CD14-positive monocyte (primary cell): ENCODE measurements around the gene ZNF594. TPM values are rescaled to one million over a fixed set of nuclear protein-coding genes. Genes with fewer than 3 reads are reported as not detected.

Experiments
- DNase-seq, 3 donors: peaks; one replicate each; pipeline ENCODE4 v3.0.0-alpha.2; 2011 to 2022
- H2AFZ ChIP-seq: 2 replicates; pipeline ENCODE4 v1.6.0; 2012; ENCODE audit warnings: mild to moderate bottlenecking, low read depth, low read length, inconsistent platforms; ENCODE audit not compliant: insufficient read depth, poor library complexity, severe bottlenecking
- H3K27ac ChIP-seq, 2 donors: 1 replicate in 1 of 2; 2 replicates in 1 of 2; pipeline ENCODE4 v1.5.1; 2012 to 2013; ENCODE audit warnings: low read length in 2 of 2, control low read depth in 1 of 2, inconsistent platforms in 1 of 2, low read depth in 1 of 2, mild to moderate bottlenecking in 1 of 2
- H3K27me3 ChIP-seq, 2 donors: one replicate each; pipeline versions ENCODE4 v1.6.0 to v1.6.1; 2011 to 2013; ENCODE audit warnings: low read length in 2 of 2; ENCODE audit not compliant: control insufficient read depth in 2 of 2, insufficient read depth in 2 of 2
- H3K36me3 ChIP-seq, 2 donors: replicated peaks in 1 of 2; 1 replicate in 1 of 2; 2 replicates in 1 of 2; pipeline versions ENCODE4 v1.5.1 to v1.6.1; 2012 to 2013; ENCODE audit warnings: low read length in 2 of 2, control low read depth in 1 of 2, inconsistent platforms in 1 of 2, mild to moderate bottlenecking in 1 of 2; ENCODE audit not compliant: insufficient read depth in 2 of 2, control insufficient read depth in 1 of 2
- H3K4me1 ChIP-seq, 2 donors: 1 replicate in 1 of 2; 2 replicates in 1 of 2; pipeline versions ENCODE4 v1.5.1 to v1.6.1; 2012 to 2013; ENCODE audit warnings: low read length in 2 of 2, control low read depth in 1 of 2, inconsistent platforms in 1 of 2, mild to moderate bottlenecking in 1 of 2, moderate library complexity in 1 of 2; ENCODE audit not compliant: insufficient read depth in 2 of 2, control insufficient read depth in 1 of 2
- H3K4me2 ChIP-seq: replicated peaks from 2 replicates; pipeline ENCODE3; 2012; ENCODE audit warnings: low read length, moderate library complexity, mild to moderate bottlenecking; ENCODE audit not compliant: poor library complexity, severe bottlenecking; ENCODE audit errors: extremely low read depth
- H3K4me3 ChIP-seq, 3 experiments: fragments of 200-600 bp in 1 of 3; sonication (generic) in 1 of 3; replicated peaks in 1 of 3; 1 replicate in 2 of 3; 2 replicates in 1 of 3; pipeline ENCODE4 v1.5.1; 2011 to 2013; ENCODE audit warnings: low read length in 3 of 3, mild to moderate bottlenecking in 3 of 3, control low read depth in 2 of 3, low read depth in 2 of 3, inconsistent platforms in 1 of 3, moderate library complexity in 1 of 3
- H3K79me2 ChIP-seq: 2 replicates; pipeline ENCODE4 v1.6.0; 2012; ENCODE audit warnings: mild to moderate bottlenecking, control low read depth, inconsistent platforms, low read length, moderate library complexity; ENCODE audit not compliant: insufficient read depth
- H3K9ac ChIP-seq: 2 replicates; pipeline ENCODE4 v1.6.0; 2017; ENCODE audit warnings: low read length, mild to moderate bottlenecking; ENCODE audit not compliant: insufficient read depth, poor library complexity, severe bottlenecking
- H3K9me3 ChIP-seq, 2 donors: replicated peaks in 1 of 2; 1 replicate in 1 of 2; 2 replicates in 1 of 2; pipeline versions ENCODE4 v1.5.1 to v1.6.1; 2012 to 2013; ENCODE audit warnings: low read length in 2 of 2, control low read depth in 1 of 2; ENCODE audit not compliant: control insufficient read depth in 1 of 2, insufficient read depth in 1 of 2
- H4K20me1 ChIP-seq: 2 replicates; pipeline ENCODE4 v1.6.0; 2012; ENCODE audit warnings: mild to moderate bottlenecking, low read length, control low read depth, moderate library complexity; ENCODE audit not compliant: insufficient read depth
- H3K27ac Mint-ChIP-seq, 7 donors: one replicate each; pipeline ENCODE4 v1.8.0; 2020; ENCODE audit warnings: mild to moderate bottlenecking in 7 of 7, mixed read lengths in 7 of 7, moderate library complexity in 6 of 7, inconsistent platforms in 2 of 7
- H3K27me3 Mint-ChIP-seq, 3 donors: one replicate each; pipeline ENCODE4 v1.8.0; 2021 to 2022; ENCODE audit warnings: low read depth in 3 of 3, mild to moderate bottlenecking in 3 of 3, mixed read lengths in 3 of 3, moderate library complexity in 3 of 3, inconsistent platforms in 1 of 3
- H3K36me3 Mint-ChIP-seq, 2 donors: one replicate each; pipeline ENCODE4 v1.8.0; 2020; ENCODE audit warnings: mixed read lengths in 2 of 2, inconsistent platforms in 1 of 2, mild to moderate bottlenecking in 1 of 2
- H3K4me1 Mint-ChIP-seq: one replicate; pipeline ENCODE4 v1.8.0; 2020; ENCODE audit warnings: mild to moderate bottlenecking, mixed read lengths
- H3K4me3 Mint-ChIP-seq, 2 donors: one replicate each; pipeline ENCODE4 v1.8.0; 2020; ENCODE audit warnings: mild to moderate bottlenecking in 2 of 2, mixed read lengths in 2 of 2, moderate library complexity in 1 of 2
- H3K9me3 Mint-ChIP-seq, 7 donors: one replicate each; pipeline ENCODE4 v1.8.0; 2020 to 2022; ENCODE audit warnings: mixed read lengths in 7 of 7, mild to moderate bottlenecking in 6 of 7, moderate library complexity in 6 of 7, inconsistent platforms in 2 of 7
- WGBS: methylation state at CpG from one replicate; pipeline ENCODE4 v1.1.5; 2013; ENCODE audit warnings: missing lambda C conversion rate; ENCODE audit not compliant: insufficient coverage; 5-methylcytosine and 5-hydroxymethylcytosine counted together
- intact Hi-C, 2 donors: fragments of 100-400 bp; cut with micrococcal nuclease; formaldehyde crosslinking; loops; one replicate each; pipeline versions ENCODE4 v1.15.0 to v1.15.1; 2023
- polyA plus RNA-seq, 3 donors: library from polyadenylated mRNA; depleted of rRNA in 1 of 3; unstranded in 2 of 3; stranded (reverse) in 1 of 3; fragments of 300-500 nt in 2 of 3; fragments of >200 nt in 1 of 3; fragmentation: Illumina TruSeq in 2 of 3; gene quantifications; 1 replicate in 2 of 3; 2 replicates in 1 of 3; pipeline ENCODE4 v1.2.3, GENCODE V29; 2012 to 2021
- TF ChIP-seq, protein P1 (sequence below): fragments of 200-600 bp; IDR thresholded peaks from one replicate; pipeline ENCODE4 v1.8.0; 2022; ENCODE audit warnings: antibody characterized with exemption, mild to moderate bottlenecking

The ZNF594 gene
- polyA plus RNA-seq, 3 donors: 0.34 to 1.0 TPM; not detected in 1

DNA sequence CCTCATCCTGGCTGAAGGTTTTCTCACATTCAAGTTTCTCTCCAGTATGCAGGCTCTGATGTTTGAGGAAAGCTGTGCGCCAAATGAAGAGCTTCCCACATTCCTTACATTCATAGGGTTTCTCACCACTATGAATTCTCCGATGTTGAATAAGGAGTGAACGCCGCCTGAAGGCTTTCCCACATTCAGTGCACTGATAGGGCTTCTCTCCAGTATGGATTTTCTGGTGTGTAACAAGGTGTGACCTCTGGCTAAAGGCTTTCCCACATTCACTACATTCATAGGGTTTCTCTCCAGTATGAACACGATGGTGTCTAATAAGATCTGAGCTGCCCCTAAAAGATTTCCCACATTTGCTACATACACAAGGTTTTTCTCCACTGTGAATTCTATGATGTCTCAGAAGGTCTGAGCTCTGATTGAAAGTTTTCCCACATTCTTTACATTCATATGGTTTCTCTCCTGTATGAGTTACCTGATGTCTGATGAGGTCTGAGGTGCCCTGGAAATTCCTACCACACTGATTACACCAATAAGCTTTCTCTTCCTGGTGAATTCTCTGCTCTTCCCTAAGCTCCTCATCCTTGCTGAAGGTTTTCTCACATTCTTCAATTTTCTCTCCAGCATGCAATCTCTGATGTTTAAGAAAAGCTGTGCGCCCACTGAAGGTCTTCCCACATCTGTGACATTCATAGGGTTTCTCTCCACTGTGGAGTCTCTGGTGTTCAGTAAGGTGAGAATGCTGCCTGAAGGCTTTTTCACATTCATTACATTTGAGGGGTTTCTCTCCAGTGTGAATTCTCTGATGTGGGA, 8.9 kb downstream of the ZNF594 start:
- H4K20me1 ChIP-seq: no peaks in the 10 kb centered on the region
- TF ChIP-seq, protein P1, sequence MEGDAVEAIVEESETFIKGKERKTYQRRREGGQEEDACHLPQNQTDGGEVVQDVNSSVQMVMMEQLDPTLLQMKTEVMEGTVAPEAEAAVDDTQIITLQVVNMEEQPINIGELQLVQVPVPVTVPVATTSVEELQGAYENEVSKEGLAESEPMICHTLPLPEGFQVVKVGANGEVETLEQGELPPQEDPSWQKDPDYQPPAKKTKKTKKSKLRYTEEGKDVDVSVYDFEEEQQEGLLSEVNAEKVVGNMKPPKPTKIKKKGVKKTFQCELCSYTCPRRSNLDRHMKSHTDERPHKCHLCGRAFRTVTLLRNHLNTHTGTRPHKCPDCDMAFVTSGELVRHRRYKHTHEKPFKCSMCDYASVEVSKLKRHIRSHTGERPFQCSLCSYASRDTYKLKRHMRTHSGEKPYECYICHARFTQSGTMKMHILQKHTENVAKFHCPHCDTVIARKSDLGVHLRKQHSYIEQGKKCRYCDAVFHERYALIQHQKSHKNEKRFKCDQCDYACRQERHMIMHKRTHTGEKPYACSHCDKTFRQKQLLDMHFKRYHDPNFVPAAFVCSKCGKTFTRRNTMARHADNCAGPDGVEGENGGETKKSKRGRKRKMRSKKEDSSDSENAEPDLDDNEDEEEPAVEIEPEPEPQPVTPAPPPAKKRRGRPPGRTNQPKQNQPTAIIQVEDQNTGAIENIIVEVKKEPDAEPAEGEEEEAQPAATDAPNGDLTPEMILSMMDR: no peak
- no peak overlapping the region for H3K27ac ChIP-seq
- no peak overlapping the region for H3K9ac ChIP-seq
- Mint-ChIP-seq H3K4me3 (no peak overlapping the region), H3K4me1 (no peaks in the 10 kb centered on the region), H3K9me3 (peaks cover 54 to 96% (median 90%) of the 10 kb centered on the region in 7 donors), H3K27me3 (peaks cover 0 to 2% (median 0%) of the 10 kb centered on the region in 3 donors), H3K36me3 (peaks cover 14 to 25% of the 10 kb centered on the region in 2 donors), H3K27ac (no peak overlapping the region)
- intact Hi-C loops: no loop called here
- no peaks in the 10 kb centered on the region for H3K79me2 ChIP-seq
- peak overlapping the region in 1 of 3 experiments; percentile 40 for H3K4me3 ChIP-seq
- H3K4me1 ChIP-seq: no peaks in the 10 kb centered on the region
- DNase-seq: no peak
- H3K9me3 ChIP-seq: peaks cover 70 to 100% of the 10 kb centered on the region in 2 donors
- H3K36me3 ChIP-seq: peaks cover 0 to 13% of the 10 kb centered on the region in 2 donors
- whole genome bisulfite sequencing: no CpG with 5 or more reads among the region's 6 CpGs
- no peak overlapping the region for H2AFZ ChIP-seq
- H3K4me2 ChIP-seq: no peak overlapping the region
- no peaks in the 10 kb centered on the region for H3K27me3 ChIP-seq

DNA sequence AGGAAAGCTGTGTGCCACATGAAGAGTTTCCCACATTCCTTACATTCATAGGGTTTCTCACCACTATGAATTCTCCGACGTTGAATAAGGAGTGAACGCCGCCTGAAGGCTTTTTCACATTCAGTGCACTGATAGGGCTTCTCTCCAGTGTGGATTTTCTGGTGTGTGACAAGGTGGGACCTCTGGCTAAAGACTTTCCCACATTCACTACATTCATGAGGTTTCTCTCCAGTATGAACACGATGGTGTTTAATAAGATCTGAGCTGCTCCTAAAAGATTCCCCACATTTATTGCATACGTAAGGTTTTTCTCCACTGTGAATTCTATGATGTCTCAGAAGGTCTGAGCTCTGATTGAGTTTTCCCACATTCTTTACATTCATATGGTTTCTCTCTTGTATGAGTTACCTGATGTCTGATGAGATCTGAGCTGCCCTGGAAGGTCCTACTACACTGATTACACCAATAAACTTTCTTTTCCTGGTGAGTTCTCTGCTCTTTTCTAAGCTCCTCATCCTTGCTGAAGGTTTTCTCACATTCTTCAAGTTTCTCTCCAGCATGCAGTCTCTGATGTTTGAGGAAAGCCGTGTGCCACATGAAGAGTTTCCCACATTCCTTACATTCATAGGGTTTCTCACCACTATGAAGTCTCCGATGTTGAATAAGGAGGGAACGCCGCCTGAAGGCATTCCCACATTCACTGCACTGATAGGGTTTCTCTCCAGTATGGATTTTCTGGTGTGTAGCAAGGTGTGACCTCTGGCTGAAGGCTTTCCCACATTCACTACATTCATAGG, 10.0 kb downstream of the ZNF594 start:
- H3K4me3 ChIP-seq: peak overlapping the region in 1 of 3 experiments; percentile 40
- no peaks in the 10 kb centered on the region for H3K27me3 ChIP-seq
- Mint-ChIP-seq H3K27me3 (peaks cover 0 to 2% (median 0%) of the 10 kb centered on the region in 3 donors), H3K36me3 (peaks cover 6 to 18% of the 10 kb centered on the region in 2 donors), H3K9me3 (peaks cover 51 to 99% (median 91%) of the 10 kb centered on the region in 7 donors), H3K4me1 (no peaks in the 10 kb centered on the region), H3K27ac (no peak overlapping the region), H3K4me3 (no peak overlapping the region)
- intact Hi-C loops: no loop called here
- no peak overlapping the region for H2AFZ ChIP-seq
- WGBS: no CpG with 5 or more reads among the region's 10 CpGs
- H3K9ac ChIP-seq: no peak overlapping the region
- H4K20me1 ChIP-seq: no peaks in the 10 kb centered on the region
- no peaks in the 10 kb centered on the region for H3K4me1 ChIP-seq
- DNase-seq: no peak
- H3K4me2 ChIP-seq: no peak overlapping the region
- TF ChIP-seq, protein P1: no peak
- no peak overlapping the region for H3K27ac ChIP-seq
- H3K9me3 ChIP-seq: peaks cover 74 to 99% of the 10 kb centered on the region in 2 donors
- no peaks in the 10 kb centered on the region for H3K79me2 ChIP-seq
- peaks cover 0 to 7% of the 10 kb centered on the region in 2 donors for H3K36me3 ChIP-seq
